ENCODE measurements around the gene NADSYN1.
A peak's percentile ranks its signal among the peaks of the same experiment; 100 is the strongest.

Gene NADSYN1

DNA sequence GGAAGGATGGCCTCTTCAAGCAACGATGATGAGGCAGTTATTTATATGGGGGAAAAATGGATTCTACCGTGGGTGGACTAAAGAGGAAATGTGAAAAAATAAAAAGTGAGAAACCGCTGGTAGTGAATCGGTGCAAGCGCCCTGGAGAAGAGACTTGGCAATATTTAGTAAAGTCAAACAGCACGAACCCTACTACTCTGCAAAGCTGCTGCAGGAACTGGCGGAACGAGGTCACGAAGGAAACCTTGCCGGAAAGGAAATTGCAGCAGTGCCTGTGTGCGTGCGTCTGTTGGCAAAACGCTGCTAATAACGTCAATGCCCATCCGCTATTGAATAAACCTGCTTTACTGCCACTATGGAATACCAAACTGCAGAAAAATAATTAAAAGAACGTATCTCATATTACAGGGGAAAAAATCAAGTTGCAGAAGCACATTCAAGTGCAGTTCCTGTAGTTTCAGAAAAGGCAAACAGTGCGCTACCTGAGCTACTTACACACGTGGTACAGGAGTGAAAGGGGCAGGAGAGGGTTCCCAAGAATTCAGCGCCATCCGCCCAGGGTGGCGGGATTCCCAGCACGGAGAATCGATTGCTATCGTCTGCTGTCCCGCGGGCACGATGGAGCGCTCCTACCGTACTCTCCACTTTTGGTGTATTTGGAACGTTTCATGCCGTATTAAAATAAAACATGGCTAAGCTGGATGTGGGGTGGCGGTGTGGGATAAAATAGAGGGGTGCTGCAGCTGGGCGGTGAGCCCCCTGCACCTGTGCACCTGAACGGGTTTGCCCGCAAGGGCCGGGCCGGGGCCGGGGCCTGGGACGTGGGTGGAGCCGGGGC, 585 bp upstream of the NADSYN1 start:
- DNase-seq = peak; percentile 7

DNA sequence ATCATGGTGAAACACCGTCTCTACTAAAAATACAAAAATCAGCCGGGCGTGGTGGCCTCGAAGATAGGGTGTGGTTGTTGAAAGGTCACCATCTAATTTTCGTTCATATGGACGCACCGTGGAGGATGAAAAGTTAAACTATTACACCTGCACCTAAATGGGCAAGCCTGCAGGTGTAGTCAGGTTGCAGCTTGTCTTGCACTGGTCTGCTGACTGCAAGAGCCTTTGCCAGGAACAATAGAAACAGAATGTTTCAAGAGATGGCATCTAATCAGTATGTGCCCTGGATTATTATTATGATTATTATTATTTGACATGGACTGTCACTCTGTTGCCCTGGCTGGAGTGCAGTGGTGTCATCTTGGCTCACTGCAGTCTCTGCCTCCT, 908 bp downstream of the NADSYN1 start:
- DNase-seq = no peak

DNA sequence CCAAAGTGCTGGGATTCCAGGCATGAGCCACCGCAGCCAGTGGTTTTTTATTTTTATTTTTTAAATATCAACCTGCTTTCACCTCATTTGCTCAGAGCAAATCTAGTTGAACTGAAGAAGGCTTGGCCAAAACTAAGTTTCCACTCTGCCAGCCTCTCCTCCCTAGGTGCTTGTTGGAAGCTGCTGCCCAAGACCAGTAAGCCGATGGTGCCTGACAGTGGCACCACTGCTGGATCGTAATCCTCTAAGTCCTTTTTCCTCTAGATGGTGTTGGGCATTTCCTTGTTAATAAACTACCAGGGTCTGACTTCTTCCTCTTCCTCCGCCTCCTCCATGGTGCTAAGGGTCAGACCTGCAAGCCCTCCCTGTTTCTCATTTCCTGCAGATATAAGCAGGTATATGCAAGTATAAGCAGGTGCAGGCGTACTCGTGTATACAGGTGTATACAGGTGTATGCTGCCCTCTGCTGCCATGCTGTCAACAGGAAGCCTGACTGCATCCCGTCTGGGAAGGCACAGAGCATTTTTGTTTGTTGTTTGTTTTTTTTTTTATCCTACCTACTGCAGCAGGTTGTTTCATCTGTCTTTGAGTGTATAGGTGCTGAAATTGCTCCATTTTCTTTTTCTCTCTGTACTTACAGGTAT, 1.6 kb downstream of the NADSYN1 start:
- DNase-seq = no peak

DNA sequence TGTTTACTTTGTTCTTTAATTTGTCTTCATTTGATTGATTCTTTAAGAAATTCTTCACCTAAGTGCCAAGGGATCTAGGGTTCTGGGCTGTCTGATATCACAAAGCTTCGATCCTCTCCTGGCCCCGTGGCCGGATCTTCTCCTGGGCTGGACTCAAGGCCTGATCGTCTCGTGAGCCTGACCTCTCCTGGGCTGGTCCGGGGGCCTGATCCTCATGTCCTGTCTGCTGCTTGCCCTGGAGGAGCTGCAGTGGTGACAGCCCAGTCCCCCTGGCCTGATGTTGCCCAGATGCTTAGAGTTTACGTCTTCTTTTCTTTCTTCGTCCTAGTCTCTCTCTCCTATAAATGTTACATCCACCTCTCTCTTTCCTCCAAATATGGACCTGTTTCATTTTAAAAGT, 3.3 kb downstream of the NADSYN1 start:
- DNase-seq = no peak

DNA sequence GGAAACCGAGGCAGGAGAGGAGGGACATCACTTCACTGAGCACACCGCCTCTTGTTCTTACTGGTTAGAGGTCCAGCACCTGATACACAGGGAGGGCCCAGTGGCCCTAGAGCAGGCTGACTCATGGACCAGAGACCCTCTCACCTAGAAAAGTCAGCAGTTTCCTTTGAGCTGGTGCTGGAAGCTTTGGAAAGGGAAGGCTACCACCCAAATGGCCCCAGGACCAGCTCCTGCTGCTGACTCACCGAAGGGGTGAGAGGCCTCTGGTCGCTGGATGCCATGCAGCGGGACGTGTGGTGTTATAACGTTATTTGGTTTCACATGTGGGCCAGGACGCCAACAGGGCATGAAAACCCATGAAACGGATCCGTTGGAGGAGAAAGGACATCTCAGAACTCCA, 3.8 kb downstream of the NADSYN1 start:
- no peak for DNase-seq

DNA sequence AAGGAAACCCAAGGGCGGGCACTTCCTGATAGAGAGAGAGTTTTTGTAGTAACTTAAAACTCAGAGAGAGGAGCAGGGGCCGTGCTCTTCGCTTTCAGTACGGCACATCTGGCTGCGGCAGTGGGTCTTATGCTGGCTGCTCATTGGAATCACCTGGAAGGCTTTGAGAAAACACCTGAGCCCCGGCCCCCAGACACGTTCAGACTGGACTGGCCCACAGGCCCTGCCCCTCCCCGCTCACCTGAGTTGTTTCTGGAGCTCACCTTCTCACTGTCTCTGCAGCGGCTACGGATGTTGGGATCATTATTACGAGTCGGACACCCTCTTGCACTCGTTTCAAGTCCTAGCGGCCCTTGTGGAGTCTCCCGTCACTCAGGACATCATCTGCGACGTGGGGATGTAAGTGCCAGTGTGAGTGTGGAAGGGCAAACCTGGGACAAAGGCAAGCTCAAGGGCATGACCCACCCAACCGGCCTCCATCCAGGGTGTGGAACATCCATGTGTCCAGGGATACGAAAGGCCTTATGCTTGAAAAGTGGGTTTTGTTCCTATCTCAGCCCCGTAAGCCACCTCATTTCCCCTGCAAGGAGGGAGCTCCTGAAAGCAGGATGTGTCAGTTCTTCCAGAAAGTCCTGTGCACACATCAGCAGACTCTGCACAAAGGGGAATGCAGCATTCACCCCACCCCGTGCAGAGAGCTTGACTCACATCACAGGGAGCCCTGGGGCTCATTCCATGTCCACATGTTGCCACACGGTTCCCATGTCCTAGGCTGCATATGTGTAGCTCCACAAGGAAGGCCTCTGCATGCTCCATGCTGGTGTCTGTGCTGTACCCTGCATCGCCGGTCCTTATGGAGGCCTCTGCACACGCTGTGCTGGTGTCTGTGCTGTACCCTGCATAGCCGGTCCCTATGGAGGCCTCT, 5.4 kb downstream of the NADSYN1 start:
- no peak for DNase-seq

DNA sequence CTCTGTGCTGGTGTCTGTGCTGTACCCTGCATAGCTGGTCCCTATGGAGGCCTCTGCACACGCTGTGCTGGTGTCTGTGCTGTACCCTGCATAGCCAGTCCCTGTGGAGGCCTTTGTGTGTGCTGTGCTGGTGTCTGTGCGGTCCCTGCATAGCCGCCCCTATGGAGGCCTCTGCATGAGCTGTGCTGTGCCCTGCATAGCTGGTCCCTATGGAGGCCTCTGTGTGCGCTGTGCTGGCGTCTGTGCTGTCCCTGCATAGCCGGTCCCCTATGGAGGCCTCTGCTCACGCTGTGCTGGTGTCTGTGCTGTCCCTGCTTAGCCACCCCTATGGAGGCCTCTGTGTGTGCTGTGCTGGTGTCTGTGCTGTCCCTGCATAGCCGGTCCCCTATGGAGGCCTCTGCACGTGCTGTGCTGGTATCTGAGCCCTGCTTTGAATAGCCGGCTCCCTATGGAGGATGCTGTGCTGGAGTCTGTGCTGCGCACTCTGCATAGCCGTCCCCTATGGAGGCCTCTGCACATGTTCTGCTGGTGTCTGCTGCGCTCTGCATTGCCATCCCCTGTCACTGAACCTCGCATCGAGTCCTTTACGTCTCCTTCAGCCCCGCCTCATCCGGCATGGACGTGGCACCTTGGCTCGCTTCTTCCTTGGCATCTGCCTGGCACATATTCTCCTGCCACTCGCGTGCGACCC, 6.2 kb downstream of the NADSYN1 start:
- DNase-seq = no peak

DNA sequence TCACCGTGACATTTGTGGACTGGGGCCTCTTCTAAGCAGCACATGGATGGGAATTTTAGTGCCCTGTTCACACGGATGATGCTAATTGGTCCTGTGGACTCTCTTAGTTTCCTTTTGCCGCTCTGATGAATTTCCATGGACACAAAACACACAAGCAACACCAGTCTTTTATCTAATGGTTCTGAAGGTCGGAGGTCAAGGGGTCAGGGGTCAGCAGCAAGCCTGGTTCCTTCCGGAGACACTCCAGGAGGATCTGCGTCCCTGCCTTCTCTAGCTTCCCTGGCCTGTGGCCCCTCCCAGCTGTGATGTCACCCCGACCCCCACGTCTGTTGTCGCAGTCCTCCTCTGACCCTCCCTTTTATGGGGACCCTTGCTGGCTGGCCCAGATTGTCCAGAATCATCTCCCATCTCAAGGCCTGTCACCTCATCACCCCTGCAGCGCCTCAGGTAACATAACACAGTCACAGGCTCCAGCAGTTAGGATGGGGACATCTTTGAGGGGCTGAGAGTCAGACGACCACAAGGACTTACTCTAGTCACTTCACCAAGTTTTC, 6.8 kb downstream of the NADSYN1 start:
- DNase-seq = no peak

DNA sequence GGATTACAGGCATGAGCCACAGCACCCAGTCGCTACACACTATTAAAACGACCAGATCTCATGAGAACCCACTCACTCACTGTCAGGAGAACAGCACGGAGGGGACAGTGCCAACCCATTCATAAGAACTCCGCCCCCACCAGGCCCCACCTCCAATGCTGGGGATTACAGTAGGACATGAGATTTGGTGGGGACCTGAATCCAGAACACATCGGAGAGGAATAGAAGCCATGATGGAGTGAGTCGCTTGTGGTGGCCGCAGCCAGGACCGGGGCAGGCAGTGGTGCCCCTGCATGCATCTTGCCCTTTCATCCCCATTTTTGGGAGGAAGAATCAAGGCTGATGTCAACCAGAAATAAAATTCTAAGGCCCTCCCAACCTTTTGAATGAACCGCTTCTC, 8.7 kb downstream of the NADSYN1 start:
- no peak for DNase-seq

DNA sequence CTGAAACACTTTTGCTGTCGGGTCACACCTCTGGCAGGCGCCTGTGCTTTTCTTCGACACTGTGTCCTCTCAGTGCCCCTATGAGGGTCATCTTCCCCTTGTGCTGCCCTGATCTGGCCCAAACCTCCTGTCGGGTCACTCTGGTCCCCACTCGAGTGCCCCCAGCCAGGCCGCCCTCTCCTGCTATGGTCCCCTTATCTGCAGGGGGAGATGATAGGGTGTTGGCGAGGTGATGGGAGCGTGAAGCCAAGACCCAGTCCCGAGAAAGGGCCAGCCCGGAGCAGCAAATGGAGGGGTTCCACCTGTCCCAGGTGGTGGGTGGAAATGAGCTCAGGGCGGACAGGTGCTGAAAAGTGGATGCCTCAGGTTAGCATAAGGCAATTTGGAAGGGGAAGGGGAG, 9.7 kb downstream of the NADSYN1 start:
- DNase-seq = no peak

DNA sequence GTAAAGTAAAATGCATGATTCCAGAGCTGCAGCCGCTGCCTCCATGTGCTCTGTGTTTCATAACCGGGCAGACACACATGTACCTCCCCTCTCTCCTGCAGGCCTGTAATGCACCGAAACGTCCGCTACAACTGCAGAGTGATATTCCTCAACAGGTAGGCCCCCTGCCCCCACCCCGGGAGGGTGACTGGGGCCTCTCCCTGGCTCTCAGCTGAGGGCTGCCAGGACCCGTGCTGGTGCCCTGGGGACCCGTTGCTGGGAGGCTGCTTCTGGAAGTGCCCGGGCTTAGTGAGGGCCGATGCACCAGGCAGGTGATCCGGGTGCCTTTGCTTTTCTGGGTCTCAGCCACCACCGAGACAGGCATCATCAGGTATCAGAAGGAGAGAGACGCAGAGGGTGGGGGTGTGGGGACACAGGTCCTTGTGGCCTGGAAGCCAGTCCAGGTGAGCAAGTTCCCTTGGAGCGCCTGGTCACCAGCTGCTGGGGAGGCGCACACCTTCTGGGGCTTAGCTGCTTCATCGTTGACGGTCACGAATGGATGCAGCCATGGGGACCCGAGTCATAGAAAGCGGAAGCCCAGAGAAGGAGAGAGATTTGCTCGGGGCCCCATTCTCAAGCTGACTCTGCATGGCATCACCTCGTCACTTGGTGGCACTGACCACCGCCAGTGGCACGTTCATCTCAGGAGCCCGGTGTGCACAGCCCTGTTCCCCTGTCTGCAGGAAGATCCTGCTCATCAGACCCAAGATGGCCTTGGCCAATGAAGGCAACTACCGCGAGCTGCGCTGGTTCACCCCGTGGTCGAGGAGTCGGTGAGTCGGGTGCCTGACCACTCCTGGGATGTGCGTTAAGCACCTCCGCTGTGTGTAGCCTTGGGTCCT, 10.6 kb downstream of the NADSYN1 start:
- no peak for DNase-seq

DNA sequence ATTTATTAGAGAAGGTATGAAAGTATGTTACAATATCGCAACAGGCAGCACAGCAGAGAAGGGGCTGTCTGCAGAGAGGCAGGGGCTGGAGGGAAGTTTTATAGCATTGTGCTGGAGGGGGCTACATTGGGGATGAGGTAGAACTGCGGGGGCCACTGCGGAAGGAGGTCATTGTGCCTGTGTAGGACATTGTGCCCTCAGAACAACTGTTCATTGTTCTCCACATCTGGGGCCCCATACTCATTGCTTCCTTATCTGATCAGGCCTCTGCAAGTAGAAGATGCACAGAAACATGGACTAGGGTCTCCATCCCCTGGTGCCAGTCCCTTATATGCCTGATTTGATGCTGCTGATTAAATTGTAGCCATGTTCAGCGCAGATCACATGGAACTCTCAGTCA, 12.1 kb downstream of the NADSYN1 start:
- no peak for DNase-seq

DNA sequence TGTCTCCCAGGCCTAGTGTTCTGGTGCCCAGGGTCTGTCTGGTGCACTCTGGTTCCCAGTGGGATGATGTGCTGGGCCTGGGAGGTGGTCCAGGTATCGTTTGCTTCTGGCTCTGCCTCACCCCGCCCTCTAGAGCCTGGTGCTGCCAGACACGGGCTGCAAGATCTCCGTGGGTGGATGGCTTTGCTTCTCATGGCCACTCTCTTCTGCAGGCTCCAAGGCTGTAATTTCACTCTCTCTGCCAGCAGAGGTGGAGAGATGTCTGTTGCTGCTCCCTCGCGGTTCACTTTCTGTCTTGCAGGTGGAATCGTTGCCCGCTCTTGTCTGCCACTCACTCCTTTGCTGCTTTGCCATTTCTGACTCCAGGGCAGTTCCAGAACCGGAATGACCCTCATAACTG, 13.4 kb downstream of the NADSYN1 start:
- DNase-seq = no peak

DNA sequence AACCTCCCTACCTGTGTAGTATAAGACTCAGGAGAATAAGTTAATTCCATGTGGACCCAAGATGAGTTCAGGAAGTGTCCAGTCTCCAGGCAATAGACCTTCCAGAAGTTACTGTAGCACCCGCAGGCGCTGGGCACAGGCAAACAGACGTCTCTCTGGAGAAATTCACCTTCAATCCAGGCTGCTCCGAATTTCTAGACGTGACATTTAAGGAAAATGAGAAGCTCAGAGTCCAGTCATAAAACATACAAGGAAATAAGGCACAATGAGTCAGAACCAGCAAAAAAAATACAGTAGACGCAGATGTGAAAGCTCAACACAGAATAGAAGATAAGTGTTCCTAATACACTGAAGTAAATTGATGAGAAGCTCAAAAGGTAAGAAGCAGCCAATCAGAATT, 14.2 kb downstream of the NADSYN1 start:
- no peak for DNase-seq

DNA sequence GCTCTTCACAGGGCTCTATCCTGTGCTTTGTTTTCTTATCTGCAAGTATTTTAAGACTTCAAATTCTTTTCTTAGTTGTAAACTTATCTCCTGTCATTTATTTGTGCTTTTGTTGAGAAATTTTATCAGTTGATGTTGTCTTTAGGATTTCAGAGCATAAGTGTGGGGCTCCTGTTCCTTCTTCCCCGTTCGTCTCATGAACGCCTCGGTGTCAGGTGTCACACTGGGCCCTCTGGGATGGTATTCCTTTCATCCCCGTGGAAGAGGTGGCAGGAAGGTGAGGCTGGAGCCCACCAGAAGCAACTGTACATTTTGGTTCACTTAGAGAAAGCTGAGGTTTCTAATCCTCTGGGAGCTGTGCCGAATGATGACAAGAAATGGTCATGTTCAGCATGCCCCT, 17.9 kb downstream of the NADSYN1 start:
- no peak for DNase-seq

DNA sequence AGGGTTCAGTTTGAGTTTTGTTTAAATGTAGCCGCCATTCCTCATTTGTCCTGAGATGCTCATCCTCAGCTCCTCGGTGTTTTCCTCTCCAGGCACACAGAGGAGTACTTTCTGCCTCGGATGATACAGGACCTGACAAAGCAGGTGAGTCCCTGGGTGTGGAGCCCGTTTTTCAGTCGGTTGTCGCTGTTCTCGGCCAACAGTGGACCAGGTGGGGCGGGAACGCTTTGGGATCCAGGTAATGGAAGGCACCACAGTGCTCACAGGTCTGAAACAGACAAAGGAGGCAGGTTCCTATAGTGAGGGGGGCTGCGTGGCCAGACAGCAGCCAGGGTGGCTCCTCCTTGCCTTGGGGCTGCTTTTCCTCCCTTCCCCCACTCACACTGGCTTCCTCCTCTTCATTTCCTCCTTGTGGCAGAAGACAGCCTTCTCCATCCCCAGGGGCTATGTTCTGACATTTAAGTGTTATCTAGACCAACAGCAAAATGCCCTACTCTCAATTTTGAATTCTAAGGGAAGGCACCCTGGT, 19.4 kb downstream of the NADSYN1 start:
- DNase-seq = no peak

DNA sequence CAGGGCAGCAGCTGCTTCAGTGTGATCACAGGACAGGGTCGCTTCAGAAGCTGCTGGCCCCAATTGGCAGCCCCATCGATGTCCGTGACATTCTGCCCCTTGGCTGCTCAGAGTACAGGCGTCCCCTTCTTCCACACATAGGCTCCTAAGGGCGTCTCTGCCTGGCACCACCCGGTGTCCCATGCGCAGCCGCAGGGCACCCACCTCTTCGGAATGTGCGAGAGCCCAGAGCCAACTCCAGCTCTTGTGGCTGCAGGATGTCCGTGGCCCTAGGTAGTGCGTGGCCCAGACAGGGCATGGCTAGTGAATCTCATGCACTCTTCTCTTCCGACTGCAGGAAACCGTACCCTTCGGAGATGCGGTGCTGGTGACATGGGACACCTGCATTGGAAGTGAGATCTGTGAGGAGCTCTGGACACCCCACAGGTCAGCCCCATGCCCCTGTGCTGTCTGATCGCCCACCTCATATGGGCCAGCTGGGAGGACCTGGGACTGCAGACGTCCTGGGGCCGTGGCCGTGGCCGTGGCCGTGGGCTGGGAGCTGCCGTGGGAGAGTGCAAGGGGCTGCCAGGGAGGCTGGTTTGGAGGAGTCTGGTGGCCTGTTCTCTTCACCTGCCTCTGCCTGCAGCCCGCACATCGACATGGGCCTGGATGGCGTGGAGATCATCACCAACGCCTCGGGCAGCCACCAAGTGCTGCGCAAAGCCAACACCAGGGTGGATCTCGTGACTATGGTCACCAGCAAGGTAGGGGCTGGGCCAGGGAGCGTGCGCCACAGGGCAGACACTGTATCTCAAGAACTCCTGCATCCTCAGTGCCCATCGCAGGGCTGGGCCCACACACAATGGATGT, 20.2 kb downstream of the NADSYN1 start:
- no peak for DNase-seq

DNA sequence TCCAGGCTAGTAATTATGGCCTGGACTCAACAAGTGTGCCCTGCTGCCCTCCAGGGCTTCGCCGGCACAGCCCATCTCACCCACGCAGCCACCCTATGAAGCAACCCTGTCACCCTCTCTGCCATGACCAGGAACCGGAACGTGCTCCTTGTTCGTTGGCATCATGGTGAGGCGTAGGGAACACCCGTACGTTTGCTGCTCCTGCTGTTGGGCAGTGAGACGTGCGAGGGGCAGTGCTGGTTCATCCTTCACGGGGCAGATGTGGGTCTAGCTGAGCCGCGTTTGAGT, 20.7 kb downstream of the NADSYN1 start:
- DNase-seq = no peak

DNA sequence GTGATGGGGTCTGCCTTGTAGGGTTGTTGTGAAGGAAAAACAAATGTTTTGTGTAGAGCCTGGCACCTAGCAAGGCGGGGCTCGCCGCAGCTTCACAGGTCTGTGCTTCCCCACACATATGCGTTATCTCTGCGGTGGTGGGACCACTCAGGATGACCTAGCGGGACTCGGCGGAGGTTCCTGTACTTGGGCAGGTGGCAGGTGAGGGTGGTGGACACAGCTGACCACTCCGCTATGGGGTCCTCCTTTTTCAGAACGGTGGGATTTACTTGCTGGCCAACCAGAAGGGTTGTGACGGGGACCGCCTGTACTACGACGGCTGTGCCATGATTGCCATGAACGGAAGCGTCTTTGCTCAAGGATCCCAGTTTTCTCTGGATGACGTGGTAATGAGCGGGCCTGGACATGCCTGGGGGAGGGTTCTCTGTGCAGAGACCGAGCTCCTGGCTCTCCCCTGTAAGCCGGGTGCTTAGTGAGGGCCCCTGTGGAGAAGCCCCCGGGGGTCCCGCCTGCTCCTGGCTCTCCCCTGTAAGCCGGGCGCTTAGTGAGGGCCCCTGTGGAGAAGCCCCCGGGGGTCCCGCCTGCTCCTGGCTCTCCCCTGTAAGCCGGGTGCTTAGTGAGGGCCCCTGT, 21.3 kb downstream of the NADSYN1 start:
- DNase-seq = no peak

Data from fibroblast of skin of right quadriceps (primary cell).